HepG2 (cell line): ENCODE data around the gene KREMEN1.

Experiments used
- HNRNPK ChIP-seq: fragments of 200-400 bp; formaldehyde crosslinking; IDR thresholded peaks from 2 replicates; pipeline ENCODE4 v1.6.1; 2018; ENCODE audit warnings: low read length, low read depth, moderate library complexity, mild to moderate bottlenecking; ENCODE audit not compliant: poor library complexity, severe bottlenecking
- KDM4B ChIP-seq: sonication (generic); formaldehyde crosslinking; IDR thresholded peaks from 2 replicates; pipeline ENCODE4 v1.4.0; 2020; ENCODE audit warnings: missing genetic modification reagents
- POLR2AphosphoS5 ChIP-seq: IDR thresholded peaks from 2 replicates; pipeline ENCODE4 v1.6.1; 2012; ENCODE audit warnings: low read depth, low read length
- SATB2 ChIP-seq: sonication (generic); formaldehyde crosslinking; IDR thresholded peaks from 2 replicates; pipeline ENCODE4 v1.5.0; 2020; ENCODE audit warnings: missing genetic modification reagents
- ZC3H13 ChIP-seq: sonication (generic); formaldehyde crosslinking; IDR thresholded peaks from 2 replicates; pipeline ENCODE4 v1.8.1; 2023; ENCODE audit warnings: mild to moderate bottlenecking, missing genetic modification reagents, moderate library complexity
- ZNF331 ChIP-seq: sonication (generic); formaldehyde crosslinking; IDR thresholded peaks from 2 replicates; pipeline ENCODE4 v1.4.0; 2020; ENCODE audit warnings: missing genetic modification reagents
- TF ChIP-seq, protein P1 (sequence below): sonication (generic); formaldehyde crosslinking; IDR thresholded peaks from 2 replicates; pipeline ENCODE4 v1.5.0; 2020; ENCODE audit warnings: mild to moderate bottlenecking, missing genetic modification reagents, moderate library complexity

DNA sequence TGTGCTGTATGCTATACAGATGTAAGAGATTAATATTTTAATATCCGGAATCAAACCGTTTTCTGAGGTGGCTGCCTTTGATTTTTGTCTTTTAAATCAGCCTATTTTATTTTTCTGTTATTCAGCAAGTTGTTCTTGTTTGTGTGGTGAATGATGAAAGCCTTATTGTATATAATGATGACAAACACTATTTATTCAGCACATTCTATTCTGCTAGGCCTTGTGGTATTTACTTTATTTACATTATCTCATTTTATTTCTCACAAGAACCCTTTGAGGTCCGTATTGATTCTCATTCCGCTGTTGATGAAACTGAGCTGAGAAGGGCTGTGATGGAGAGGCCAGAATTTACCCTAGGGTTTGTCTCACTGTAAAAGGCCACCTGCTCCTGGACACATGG lies 40.5 kb downstream of the KREMEN1 start:
- no peak for TF ChIP-seq KDM4B (CRISPR knock-in tag)
- TF ChIP-seq, protein P1, sequence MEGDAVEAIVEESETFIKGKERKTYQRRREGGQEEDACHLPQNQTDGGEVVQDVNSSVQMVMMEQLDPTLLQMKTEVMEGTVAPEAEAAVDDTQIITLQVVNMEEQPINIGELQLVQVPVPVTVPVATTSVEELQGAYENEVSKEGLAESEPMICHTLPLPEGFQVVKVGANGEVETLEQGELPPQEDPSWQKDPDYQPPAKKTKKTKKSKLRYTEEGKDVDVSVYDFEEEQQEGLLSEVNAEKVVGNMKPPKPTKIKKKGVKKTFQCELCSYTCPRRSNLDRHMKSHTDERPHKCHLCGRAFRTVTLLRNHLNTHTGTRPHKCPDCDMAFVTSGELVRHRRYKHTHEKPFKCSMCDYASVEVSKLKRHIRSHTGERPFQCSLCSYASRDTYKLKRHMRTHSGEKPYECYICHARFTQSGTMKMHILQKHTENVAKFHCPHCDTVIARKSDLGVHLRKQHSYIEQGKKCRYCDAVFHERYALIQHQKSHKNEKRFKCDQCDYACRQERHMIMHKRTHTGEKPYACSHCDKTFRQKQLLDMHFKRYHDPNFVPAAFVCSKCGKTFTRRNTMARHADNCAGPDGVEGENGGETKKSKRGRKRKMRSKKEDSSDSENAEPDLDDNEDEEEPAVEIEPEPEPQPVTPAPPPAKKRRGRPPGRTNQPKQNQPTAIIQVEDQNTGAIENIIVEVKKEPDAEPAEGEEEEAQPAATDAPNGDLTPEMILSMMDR (CRISPR knock-in tag): no peak
- TF ChIP-seq POLR2AphosphoS5: no peak
- TF ChIP-seq ZNF331 (CRISPR knock-in tag): no peak
- TF ChIP-seq HNRNPK: no peak
- TF ChIP-seq ZC3H13 (CRISPR knock-in tag): no peak
- TF ChIP-seq SATB2 (CRISPR knock-in tag): no peak
